ENCODE results near the gene PBX4. TPM values are rescaled to one million over a fixed set of nuclear protein-coding genes. Genes with fewer than 3 reads are reported as not detected.

The PBX4 gene
- total RNA-seq, 1 experiment from 2014 or later, result 11.6 TPM

DNA sequence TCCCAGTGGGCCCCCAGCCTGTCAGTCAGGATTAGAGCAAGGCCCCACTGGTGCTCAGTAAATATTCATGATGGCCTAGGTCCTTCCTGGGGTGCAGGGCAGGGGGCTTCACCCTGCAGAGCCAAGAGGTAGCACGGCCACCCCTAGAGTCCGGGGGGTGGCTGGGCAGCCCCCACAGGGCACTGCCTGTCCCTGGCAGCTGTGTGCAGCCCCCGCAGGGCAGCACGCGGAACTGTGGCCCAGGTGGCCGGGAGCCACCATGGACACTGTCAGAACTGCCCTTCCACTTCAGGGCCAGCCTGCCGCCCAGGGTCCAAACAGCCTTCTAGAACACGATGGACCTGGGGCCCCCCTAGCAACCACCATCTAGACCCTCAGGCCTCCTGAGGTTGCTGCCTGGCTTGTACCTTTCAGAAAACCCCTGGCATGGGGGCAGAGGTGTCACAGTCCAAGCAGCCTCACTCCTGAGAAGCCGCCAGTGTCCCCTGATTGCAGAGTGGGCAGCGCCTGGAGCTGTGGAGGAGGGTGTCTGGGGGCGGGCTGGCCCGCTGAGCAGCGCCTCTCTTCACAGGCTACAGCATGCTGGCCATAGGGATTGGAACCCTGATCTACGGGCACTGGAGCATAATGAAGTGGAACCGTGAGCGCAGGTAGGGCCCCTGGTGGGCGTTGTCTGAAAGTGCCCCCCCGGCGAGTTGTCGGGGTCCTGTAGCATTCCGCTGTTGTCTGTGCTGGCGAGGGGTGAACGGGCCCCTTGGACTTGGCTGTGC is 92.7 kb downstream of the PBX4 start:
- TF ChIP-seq, protein P1, sequence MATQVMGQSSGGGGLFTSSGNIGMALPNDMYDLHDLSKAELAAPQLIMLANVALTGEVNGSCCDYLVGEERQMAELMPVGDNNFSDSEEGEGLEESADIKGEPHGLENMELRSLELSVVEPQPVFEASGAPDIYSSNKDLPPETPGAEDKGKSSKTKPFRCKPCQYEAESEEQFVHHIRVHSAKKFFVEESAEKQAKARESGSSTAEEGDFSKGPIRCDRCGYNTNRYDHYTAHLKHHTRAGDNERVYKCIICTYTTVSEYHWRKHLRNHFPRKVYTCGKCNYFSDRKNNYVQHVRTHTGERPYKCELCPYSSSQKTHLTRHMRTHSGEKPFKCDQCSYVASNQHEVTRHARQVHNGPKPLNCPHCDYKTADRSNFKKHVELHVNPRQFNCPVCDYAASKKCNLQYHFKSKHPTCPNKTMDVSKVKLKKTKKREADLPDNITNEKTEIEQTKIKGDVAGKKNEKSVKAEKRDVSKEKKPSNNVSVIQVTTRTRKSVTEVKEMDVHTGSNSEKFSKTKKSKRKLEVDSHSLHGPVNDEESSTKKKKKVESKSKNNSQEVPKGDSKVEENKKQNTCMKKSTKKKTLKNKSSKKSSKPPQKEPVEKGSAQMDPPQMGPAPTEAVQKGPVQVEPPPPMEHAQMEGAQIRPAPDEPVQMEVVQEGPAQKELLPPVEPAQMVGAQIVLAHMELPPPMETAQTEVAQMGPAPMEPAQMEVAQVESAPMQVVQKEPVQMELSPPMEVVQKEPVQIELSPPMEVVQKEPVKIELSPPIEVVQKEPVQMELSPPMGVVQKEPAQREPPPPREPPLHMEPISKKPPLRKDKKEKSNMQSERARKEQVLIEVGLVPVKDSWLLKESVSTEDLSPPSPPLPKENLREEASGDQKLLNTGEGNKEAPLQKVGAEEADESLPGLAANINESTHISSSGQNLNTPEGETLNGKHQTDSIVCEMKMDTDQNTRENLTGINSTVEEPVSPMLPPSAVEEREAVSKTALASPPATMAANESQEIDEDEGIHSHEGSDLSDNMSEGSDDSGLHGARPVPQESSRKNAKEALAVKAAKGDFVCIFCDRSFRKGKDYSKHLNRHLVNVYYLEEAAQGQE (IDR thresholded peaks at IDR 0.05; ENCODE audit: low read depth), result no peak
- TF ChIP-seq EZH2phosphoT487 (IDR thresholded peaks at IDR 0.05; ENCODE audit: borderline replicate concordance) (no peak), POLR2AphosphoS5 (IDR thresholded peaks at IDR 0.05; ENCODE audit: low read depth, low read length) (no peak), ELF1 (IDR thresholded peaks at IDR 0.05; ENCODE audit: borderline replicate concordance, low read depth) (no peak), ATF3 (IDR thresholded peaks at IDR 0.05) (no peak), JUND (IDR thresholded peaks at IDR 0.05) (no peak), CEBPB (IDR thresholded peaks at IDR 0.05; ENCODE audit: low read depth) (no peak), SRF (IDR thresholded peaks at IDR 0.05; ENCODE audit: low read depth) (no peak), SP1 (IDR thresholded peaks at IDR 0.05; ENCODE audit: low read depth) (no peak), ZNF274 (IDR thresholded peaks at IDR 0.05; ENCODE audit: low read depth, low read length) (no peak), SIN3A (IDR thresholded peaks at IDR 0.05; ENCODE audit: low read depth) (no peak), EZH2 (IDR thresholded peaks at IDR 0.05) (no peak), YY1 (IDR thresholded peaks at IDR 0.05; ENCODE audit: extremely low read depth, insufficient replicate concordance, low read depth, low read length) (no peak)
- TF ChIP-seq, protein P2, sequence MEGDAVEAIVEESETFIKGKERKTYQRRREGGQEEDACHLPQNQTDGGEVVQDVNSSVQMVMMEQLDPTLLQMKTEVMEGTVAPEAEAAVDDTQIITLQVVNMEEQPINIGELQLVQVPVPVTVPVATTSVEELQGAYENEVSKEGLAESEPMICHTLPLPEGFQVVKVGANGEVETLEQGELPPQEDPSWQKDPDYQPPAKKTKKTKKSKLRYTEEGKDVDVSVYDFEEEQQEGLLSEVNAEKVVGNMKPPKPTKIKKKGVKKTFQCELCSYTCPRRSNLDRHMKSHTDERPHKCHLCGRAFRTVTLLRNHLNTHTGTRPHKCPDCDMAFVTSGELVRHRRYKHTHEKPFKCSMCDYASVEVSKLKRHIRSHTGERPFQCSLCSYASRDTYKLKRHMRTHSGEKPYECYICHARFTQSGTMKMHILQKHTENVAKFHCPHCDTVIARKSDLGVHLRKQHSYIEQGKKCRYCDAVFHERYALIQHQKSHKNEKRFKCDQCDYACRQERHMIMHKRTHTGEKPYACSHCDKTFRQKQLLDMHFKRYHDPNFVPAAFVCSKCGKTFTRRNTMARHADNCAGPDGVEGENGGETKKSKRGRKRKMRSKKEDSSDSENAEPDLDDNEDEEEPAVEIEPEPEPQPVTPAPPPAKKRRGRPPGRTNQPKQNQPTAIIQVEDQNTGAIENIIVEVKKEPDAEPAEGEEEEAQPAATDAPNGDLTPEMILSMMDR (IDR thresholded peaks at IDR 0.05 in 2 of 3, conservative IDR thresholded peaks at IDR 0.05 in 1 of 3; ENCODE audit: borderline replicate concordance in 1 of 3, insufficient read depth in 1 of 3, low read depth in 2 of 3, low read length in 2 of 3), result no peak
- Histone ChIP-seq H3K9me2 (ENCODE audit: insufficient read depth) (no peaks in the 10 kb centered on the region), H3K27me3 (ENCODE audit: insufficient read depth, low read length) (no peaks in the 10 kb centered on the region), H3K36me3 (ENCODE audit: control insufficient read depth in 1 of 2, insufficient read depth in 2 of 2, low read length in 2 of 2) (peaks cover 1 to 13% of the 10 kb centered on the region in 2 experiments; a peak in 3 of 4 replicates), H3K4me3 (replicated peaks in 1 of 2; ENCODE audit: low read depth in 1 of 2, low read length in 2 of 2) (no peak overlapping the region), H3K9me3 (ENCODE audit: control insufficient read depth in 1 of 2, insufficient read depth in 1 of 2, low read depth in 1 of 2, low read length in 2 of 2) (no peaks in the 10 kb centered on the region), H3K79me2 (ENCODE audit: insufficient read depth, low read length) (peaks cover 54% of the 10 kb centered on the region), H3K4me1 (ENCODE audit: control insufficient read depth in 1 of 2, insufficient read depth in 2 of 2, low read length in 2 of 2) (no peaks in the 10 kb centered on the region), H4K20me1 (ENCODE audit: insufficient read depth) (no peaks in the 10 kb centered on the region), H3K4me2 (ENCODE audit: low read length) (no peak overlapping the region), H3K27ac (ENCODE audit: low read depth, low read length) (no peak overlapping the region), H3K9ac (ENCODE audit: low read length) (no peak overlapping the region), H2AFZ (ENCODE audit: low read depth, low read length, poor library complexity, severe bottlenecking) (no peak overlapping the region)
- CTCF ChIA-PET, result no interaction called here
- BruUV-seq (replicated peaks), result no TSS peak
- DNase-seq (ENCODE audit: low read depth, low spot score) (no peak), ATAC-seq (no peak)
- POLR2A ChIA-PET, result no interaction called here
- intact Hi-C loops (cut with micrococcal nuclease), result no loop called here
- RAD21 ChIA-PET (ENCODE audit: low non-redundant PET in 1 of 2, low total read pairs in 2 of 2, uncharacterized antibody in 2 of 2, unreplicated experiment in 2 of 2), result interaction anchor here in 1 of 2 experiments (0.6 kb wide), 1 partner anchor 27 kb away, joined by 3 read pairs; no protein-coding TSS in a partner anchor
